Measurements from ENCODE around the gene CLK3.

DNA sequence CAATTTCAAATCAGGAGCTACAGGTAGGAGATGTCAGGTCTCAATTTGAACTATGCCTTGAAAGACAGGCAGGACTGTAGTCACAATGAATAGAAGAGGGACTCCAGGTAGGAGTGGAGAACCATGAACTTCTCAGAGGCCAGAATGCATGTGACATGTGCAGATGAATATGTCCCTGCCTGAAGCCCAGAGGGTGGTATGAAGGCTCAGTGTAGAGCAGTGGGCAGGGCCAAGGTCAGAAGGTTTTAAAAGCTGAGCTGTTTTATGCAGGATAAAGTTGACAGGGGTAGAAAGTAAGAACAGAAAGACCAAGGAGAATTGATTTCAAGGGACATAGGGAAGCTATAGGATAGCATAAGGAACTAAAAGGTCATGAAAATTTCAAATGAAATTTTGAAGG lies 30.8 kb downstream of the CLK3 start:
- TF ChIP-seq POLR2A (IDR thresholded peaks at IDR 0.05) (no peak), POLR2AphosphoS5 (IDR thresholded peaks at IDR 0.05) (no peak), EP300 (IDR thresholded peaks at IDR 0.05) (no peak)
- TF ChIP-seq, protein P1, sequence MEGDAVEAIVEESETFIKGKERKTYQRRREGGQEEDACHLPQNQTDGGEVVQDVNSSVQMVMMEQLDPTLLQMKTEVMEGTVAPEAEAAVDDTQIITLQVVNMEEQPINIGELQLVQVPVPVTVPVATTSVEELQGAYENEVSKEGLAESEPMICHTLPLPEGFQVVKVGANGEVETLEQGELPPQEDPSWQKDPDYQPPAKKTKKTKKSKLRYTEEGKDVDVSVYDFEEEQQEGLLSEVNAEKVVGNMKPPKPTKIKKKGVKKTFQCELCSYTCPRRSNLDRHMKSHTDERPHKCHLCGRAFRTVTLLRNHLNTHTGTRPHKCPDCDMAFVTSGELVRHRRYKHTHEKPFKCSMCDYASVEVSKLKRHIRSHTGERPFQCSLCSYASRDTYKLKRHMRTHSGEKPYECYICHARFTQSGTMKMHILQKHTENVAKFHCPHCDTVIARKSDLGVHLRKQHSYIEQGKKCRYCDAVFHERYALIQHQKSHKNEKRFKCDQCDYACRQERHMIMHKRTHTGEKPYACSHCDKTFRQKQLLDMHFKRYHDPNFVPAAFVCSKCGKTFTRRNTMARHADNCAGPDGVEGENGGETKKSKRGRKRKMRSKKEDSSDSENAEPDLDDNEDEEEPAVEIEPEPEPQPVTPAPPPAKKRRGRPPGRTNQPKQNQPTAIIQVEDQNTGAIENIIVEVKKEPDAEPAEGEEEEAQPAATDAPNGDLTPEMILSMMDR (IDR thresholded peaks at IDR 0.05) = no peak
